Cardiac fibroblast (primary cell): ENCODE results near the gene DARS1.

Experiments
- DNase-seq, 2 donors: peaks; one replicate each; pipeline versions ENCODE4 v3.0.0 to v3.0.0-alpha.2; 2010; ENCODE audit warnings: low read depth in 2 of 2
- H3K4me3 ChIP-seq, 2 donors: replicated peaks in 1 of 2; 1 replicate in 1 of 2; 2 replicates in 1 of 2; pipeline ENCODE4 v1.5.1; 2011; ENCODE audit warnings: low read depth in 2 of 2, low read length in 2 of 2, mild to moderate bottlenecking in 2 of 2, moderate library complexity in 1 of 2
- CTCF ChIP-seq: IDR thresholded peaks from one replicate; pipeline ENCODE4 v1.5.1; 2011; ENCODE audit warnings: low read depth, mild to moderate bottlenecking, low read length, inconsistent platforms

Gene DARS1

DNA sequence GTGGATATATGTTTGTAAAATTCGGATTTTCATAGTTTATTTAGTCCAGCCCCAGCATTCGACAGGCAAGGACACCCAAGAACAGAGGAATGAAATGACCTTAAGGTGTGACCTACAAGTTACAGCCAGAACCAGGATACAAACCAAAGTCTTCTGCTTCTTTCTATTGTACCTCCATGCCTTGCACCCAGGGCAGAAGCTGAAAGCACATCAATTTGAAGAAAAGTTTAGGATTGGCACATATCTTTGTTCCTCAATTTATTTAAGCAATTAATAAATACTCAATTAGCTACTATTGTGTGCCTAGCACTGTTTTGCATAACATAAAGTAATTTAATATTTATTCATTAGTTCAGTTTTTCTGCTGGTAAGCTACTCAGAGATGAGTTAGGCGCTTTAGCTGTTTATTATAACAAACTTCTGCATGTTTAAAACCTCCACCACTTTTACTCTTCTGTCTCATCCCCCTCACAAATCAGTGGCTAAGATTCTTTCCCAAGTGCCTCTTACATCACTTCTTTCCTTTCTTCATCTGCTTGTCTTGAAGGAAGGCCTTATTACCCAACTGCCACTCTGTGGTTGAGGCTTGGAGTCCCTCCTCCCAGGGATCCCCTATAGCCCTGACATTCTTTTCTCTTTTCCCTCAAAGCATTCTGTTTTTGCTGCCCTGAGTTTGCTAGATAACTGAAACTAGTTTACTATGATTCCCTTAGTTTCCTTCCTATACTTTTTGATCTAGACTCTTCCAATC, 37.1 kb upstream of the DARS1 start:
- peak in 1 of 2 donors; percentile 9 for DNase-seq
- TF ChIP-seq CTCF = no peak
- H3K4me3 ChIP-seq = no peak overlapping the region

DNA sequence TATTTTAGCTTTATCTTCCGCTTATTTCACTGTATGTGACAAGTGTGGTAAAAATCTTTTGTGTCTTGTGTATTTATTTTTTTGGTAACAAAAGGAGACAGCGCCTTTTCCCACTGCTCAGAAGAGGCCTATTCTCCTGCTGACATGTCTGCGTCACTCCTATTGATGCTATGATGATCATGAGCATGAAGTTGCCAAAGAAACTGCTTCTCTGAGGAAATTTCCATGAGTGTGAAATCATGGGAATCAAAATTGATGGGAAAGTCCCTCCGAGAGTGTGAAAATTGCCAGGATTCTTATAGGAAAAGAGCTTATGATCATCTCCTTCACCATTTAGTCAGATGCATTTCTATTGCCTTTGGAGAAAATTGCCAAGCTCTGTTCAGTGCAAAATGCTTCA, 36.5 kb upstream of the DARS1 start:
- H3K4me3 ChIP-seq = no peak overlapping the region
- no peak for TF ChIP-seq CTCF
- DNase-seq = no peak

DNA sequence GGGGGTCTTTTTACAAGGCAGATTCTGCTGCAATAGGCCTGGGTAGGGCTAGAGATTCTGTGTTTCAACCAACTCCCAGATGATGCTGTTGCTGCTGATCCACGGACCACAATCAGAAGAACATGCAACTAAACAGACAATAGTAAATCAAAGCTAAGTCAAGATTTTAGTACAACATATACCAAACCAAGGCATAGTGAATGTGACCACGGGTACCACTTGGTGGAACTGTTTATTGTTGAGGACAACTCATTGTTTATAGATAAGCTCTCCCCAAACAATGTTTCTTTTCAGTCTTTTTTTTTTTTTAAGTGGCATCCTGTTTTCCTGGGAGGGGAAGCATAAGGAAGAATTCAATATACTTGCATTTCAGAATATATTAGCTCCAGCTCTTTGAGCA, 36.0 kb upstream of the DARS1 start:
- no peak overlapping the region for H3K4me3 ChIP-seq
- TF ChIP-seq CTCF = no peak
- no peak for DNase-seq

GRCh38 chr2:136020831-136021230, 35.4 kb upstream of the DARS1 start:
- no peak for DNase-seq
- no peak for TF ChIP-seq CTCF
- no peak overlapping the region for H3K4me3 ChIP-seq

DNA sequence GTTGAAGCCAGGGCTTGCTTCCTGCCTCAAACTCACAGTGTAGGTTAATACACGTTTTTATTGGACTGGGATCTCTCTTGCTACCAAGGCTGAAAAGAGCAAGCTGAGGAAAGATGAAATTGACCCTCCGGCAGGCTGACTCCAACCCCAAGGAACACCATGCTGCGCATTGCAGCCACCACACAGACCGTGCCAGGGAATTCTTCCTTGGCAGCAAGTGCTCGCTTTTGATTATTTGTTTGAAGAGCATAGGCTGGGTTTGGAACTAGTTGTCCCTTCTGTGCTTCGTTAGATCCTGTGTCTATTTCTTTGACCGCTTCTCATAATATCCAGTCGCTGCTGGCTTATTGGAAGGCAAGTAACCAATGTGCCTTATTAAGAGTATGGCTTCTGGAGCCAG, 34.4 kb upstream of the DARS1 start:
- no peak for TF ChIP-seq CTCF
- no peak overlapping the region for H3K4me3 ChIP-seq
- no peak for DNase-seq

DNA sequence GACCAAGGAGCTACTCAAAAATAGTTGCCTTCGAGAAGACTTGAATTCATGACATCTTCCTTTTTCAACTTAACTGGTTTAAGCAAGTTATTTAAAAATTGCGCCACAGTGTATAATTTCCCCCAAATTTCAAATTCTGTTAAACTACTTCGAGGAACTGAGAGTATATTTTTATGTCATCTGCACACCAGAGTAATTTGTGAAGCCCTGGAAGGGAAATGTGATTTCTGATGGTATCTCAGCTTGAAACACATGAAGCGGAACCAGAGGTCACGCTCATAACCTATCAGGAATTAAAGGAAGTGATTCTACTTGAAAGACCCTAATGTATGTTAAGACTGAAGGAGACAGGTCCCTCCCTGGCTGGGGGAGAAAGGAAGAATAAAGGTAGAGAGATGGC, 33.9 kb upstream of the DARS1 start:
- H3K4me3 ChIP-seq = no peak overlapping the region
- no peak for DNase-seq
- TF ChIP-seq CTCF = no peak

DNA sequence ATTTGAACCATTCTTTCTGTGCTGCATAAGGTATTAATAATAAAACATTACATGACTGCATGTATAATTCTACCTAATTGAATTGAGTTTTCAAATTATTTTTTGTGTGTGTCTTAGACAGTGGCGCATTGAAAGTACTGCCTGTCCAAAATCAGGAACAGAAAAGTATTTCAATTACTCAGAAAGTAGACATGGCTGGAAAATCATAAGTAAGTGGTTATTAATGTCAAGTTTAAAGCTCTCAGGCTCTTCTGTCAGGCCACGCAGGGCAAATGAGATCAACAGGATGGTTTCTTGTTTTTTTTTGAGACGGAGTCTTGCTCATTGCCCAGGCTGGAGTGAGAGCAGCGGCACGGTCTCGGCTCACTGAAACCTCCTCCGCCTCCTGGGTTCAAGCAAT, 32.4 kb upstream of the DARS1 start:
- no peak overlapping the region for H3K4me3 ChIP-seq
- no peak for TF ChIP-seq CTCF

More for the DNA sequence above, 32.4 kb upstream of the DARS1 start:
- DNase-seq = no peak
